WI38 (cell line): ENCODE data around the gene ABCG5.

Source experiments
- H3K4me3 ChIP-seq: 2 replicates; pipeline ENCODE4 v1.5.1; 2011; ENCODE audit warnings: low read depth, mild to moderate bottlenecking, control low read depth, low read length
- CTCF ChIP-seq: IDR thresholded peaks from 2 replicates; pipeline ENCODE4 v1.5.1; 2012; ENCODE audit warnings: low read depth, mild to moderate bottlenecking, control low read depth, low read length

Gene ABCG5

GRCh38 chr2:43792653-43793052 lies 46.0 kb downstream of the ABCG5 start:
- no peak overlapping the region for H3K4me3 ChIP-seq
- TF ChIP-seq CTCF: no peak

GRCh38 chr2:43791035-43791765 lies 47.4 kb downstream of the ABCG5 start:
- no peak for TF ChIP-seq CTCF
- H3K4me3 ChIP-seq: no peak overlapping the region

- TF ChIP-seq CTCF: no peak
- H3K4me3 ChIP-seq: no peak overlapping the region
Measured at GRCh38 chr2:43790147-43790546, 48.5 kb downstream of the ABCG5 start.

GRCh38 chr2:43788646-43789045 lies 50.0 kb downstream of the ABCG5 start:
- H3K4me3 ChIP-seq: no peak overlapping the region
- TF ChIP-seq CTCF: no peak

GRCh38 chr2:43787895-43788294 lies 50.7 kb downstream of the ABCG5 start:
- no peak overlapping the region for H3K4me3 ChIP-seq
- TF ChIP-seq CTCF: no peak

GRCh38 chr2:43778233-43778632 lies 60.4 kb downstream of the ABCG5 start:
- TF ChIP-seq CTCF: no peak

GRCh38 chr2:43777306-43777926 lies 61.2 kb downstream of the ABCG5 start:
- no peak overlapping the region for H3K4me3 ChIP-seq
- TF ChIP-seq CTCF: no peak

More at GRCh38 chr2:43778233-43778632, 60.4 kb downstream of the ABCG5 start:
- H3K4me3 ChIP-seq: no peak overlapping the region
